Measurements from ENCODE around the gene HBQ1.
A peak's percentile ranks its signal among the peaks of the same experiment; 100 is the strongest.
"Not testable (repeated sequence)": the region's sequence is repeated elsewhere in the genome, so short reads cannot be mapped to it uniquely, and the experiment has no call there.

HBQ1 gene

GRCh38 chr16:152141-153128 is 27.8 kb upstream of the HBQ1 start, which contains the start of gene HBZ:
HBZ (plus strand) TSS chr16:152644; CDS start chr16:152910, 266 bp downstream.
- in situ Hi-C loops (cut with MboI; ENCODE audit: low pct_unique_long_range_greater_than_20kb, low sequenced_read_pairs, unreplicated experiment) = no loop called here
- no peak for TF ChIP-seq CTCF (IDR thresholded peaks at IDR 0.05; ENCODE audit: extremely low read depth, insufficient read depth, missing control alignments)
- DNase-seq (ENCODE audit: low spot score) = no peak

GRCh38 chr16:153129-153521 is 27.1 kb upstream of the HBQ1 start:
- DNase-seq (ENCODE audit: low spot score); in situ Hi-C loops (cut with MboI; ENCODE audit: low pct_unique_long_range_greater_than_20kb, low sequenced_read_pairs, unreplicated experiment): not testable (repeated sequence)

- in situ Hi-C loops (cut with MboI; ENCODE audit: low pct_unique_long_range_greater_than_20kb, low sequenced_read_pairs, unreplicated experiment); DNase-seq (ENCODE audit: low spot score): not testable (repeated sequence)
These were observed 26.6 kb upstream of the HBQ1 start for GRCh38 chr16:153550-154216.

- TF ChIP-seq CTCF (IDR thresholded peaks at IDR 0.05; ENCODE audit: extremely low read depth, insufficient read depth, missing control alignments) = no peak
- in situ Hi-C loops (cut with MboI; ENCODE audit: low pct_unique_long_range_greater_than_20kb, low sequenced_read_pairs, unreplicated experiment) = no loop called here
- DNase-seq (ENCODE audit: low spot score) = peak; percentile 67
These were observed 25.8 kb upstream of the HBQ1 start for GRCh38 chr16:154217-155030.

GRCh38 chr16:155031-155398 is 25.2 kb upstream of the HBQ1 start:
- in situ Hi-C loops (cut with MboI; ENCODE audit: low pct_unique_long_range_greater_than_20kb, low sequenced_read_pairs, unreplicated experiment) = no loop called here
- TF ChIP-seq CTCF (IDR thresholded peaks at IDR 0.05; ENCODE audit: extremely low read depth, insufficient read depth, missing control alignments) = no peak
- no peak for DNase-seq (ENCODE audit: low spot score)

GRCh38 chr16:159136-159849 is 21.0 kb upstream of the HBQ1 start:
- no peak for TF ChIP-seq CTCF (IDR thresholded peaks at IDR 0.05; ENCODE audit: extremely low read depth, insufficient read depth, missing control alignments)
- in situ Hi-C loops (cut with MboI; ENCODE audit: low pct_unique_long_range_greater_than_20kb, low sequenced_read_pairs, unreplicated experiment) = no loop called here

GRCh38 chr16:160242-160641 is 20.0 kb upstream of the HBQ1 start:
- DNase-seq (ENCODE audit: low spot score); in situ Hi-C loops (cut with MboI; ENCODE audit: low pct_unique_long_range_greater_than_20kb, low sequenced_read_pairs, unreplicated experiment): not testable (repeated sequence)

More at GRCh38 chr16:159136-159849, 21.0 kb upstream of the HBQ1 start:
- DNase-seq (ENCODE audit: low spot score) = no peak

Data from GM13977 (cell line).